ENCODE measurements around the gene TESK2.

- TF ChIP-seq EZH2 (IDR thresholded peaks at IDR 0.05; ENCODE audit: insufficient read depth, poor library complexity, severe bottlenecking) (no peak), EZH2phosphoT487 (IDR thresholded peaks at IDR 0.05; ENCODE audit: insufficient read depth, low read depth) (no peak)
These were observed 790 bp downstream of the TESK2 start for GRCh38 chr1:45490121-45490625.

Measured in GM23248 (cell line).